ENCODE measurements around the gene CYP27A1.

DNA sequence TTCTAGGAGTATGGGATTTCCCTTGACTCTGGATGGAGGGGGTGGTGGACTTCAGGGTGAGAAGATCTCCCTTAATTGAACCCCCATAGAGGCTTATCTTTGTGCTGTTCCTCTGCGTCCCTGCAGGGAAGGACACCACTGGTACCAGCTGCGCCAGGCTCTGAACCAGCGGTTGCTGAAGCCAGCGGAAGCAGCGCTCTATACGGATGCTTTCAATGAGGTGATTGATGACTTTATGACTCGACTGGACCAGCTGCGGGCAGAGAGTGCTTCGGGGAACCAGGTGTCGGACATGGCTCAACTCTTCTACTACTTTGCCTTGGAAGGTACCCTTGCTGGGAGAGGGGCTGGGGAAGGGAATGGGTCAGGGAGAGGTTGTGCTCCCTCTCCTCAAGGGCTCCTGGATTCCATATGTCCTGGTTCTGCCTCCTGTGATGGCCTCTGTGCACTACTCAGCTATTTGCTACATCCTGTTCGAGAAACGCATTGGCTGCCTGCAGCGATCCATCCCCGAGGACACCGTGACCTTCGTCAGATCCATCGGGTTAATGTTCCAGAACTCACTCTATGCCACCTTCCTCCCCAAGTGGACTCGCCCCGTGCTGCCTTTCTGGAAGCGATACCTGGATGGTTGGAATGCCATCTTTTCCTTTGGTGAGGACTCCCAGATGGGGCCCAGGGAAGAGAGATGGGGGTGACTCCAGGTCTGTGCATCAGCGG, 30.3 kb downstream of the CYP27A1 start:
- TF ChIP-seq, protein P1, sequence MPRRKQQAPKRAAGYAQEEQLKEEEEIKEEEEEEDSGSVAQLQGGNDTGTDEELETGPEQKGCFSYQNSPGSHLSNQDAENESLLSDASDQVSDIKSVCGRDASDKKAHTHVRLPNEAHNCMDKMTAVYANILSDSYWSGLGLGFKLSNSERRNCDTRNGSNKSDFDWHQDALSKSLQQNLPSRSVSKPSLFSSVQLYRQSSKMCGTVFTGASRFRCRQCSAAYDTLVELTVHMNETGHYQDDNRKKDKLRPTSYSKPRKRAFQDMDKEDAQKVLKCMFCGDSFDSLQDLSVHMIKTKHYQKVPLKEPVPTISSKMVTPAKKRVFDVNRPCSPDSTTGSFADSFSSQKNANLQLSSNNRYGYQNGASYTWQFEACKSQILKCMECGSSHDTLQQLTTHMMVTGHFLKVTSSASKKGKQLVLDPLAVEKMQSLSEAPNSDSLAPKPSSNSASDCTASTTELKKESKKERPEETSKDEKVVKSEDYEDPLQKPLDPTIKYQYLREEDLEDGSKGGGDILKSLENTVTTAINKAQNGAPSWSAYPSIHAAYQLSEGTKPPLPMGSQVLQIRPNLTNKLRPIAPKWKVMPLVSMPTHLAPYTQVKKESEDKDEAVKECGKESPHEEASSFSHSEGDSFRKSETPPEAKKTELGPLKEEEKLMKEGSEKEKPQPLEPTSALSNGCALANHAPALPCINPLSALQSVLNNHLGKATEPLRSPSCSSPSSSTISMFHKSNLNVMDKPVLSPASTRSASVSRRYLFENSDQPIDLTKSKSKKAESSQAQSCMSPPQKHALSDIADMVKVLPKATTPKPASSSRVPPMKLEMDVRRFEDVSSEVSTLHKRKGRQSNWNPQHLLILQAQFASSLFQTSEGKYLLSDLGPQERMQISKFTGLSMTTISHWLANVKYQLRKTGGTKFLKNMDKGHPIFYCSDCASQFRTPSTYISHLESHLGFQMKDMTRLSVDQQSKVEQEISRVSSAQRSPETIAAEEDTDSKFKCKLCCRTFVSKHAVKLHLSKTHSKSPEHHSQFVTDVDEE (CRISPR knock-in tag; IDR thresholded peaks at IDR 0.05): no peak
- TF ChIP-seq PPARA (CRISPR knock-in tag; IDR thresholded peaks at IDR 0.05; ENCODE audit: borderline replicate concordance): no peak
- no peak for TF ChIP-seq ZFP3 (CRISPR knock-in tag; IDR thresholded peaks at IDR 0.05)
- TF ChIP-seq, protein P2, sequence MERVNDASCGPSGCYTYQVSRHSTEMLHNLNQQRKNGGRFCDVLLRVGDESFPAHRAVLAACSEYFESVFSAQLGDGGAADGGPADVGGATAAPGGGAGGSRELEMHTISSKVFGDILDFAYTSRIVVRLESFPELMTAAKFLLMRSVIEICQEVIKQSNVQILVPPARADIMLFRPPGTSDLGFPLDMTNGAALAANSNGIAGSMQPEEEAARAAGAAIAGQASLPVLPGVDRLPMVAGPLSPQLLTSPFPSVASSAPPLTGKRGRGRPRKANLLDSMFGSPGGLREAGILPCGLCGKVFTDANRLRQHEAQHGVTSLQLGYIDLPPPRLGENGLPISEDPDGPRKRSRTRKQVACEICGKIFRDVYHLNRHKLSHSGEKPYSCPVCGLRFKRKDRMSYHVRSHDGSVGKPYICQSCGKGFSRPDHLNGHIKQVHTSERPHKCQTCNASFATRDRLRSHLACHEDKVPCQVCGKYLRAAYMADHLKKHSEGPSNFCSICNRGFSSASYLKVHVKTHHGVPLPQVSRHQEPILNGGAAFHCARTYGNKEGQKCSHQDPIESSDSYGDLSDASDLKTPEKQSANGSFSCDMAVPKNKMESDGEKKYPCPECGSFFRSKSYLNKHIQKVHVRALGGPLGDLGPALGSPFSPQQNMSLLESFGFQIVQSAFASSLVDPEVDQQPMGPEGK (CRISPR knock-in tag; IDR thresholded peaks at IDR 0.05; ENCODE audit: borderline replicate concordance): no peak
- no peak for TF ChIP-seq ISL1 (CRISPR knock-in tag; IDR thresholded peaks at IDR 0.05)
- TF ChIP-seq GLIS3 (CRISPR knock-in tag; IDR thresholded peaks at IDR 0.05): no peak
- TF ChIP-seq SNAI2 (CRISPR knock-in tag; IDR thresholded peaks at IDR 0.05): no peak
- TF ChIP-seq CSDC2 (CRISPR knock-in tag; IDR thresholded peaks at IDR 0.05): no peak
- TF ChIP-seq, protein P3, sequence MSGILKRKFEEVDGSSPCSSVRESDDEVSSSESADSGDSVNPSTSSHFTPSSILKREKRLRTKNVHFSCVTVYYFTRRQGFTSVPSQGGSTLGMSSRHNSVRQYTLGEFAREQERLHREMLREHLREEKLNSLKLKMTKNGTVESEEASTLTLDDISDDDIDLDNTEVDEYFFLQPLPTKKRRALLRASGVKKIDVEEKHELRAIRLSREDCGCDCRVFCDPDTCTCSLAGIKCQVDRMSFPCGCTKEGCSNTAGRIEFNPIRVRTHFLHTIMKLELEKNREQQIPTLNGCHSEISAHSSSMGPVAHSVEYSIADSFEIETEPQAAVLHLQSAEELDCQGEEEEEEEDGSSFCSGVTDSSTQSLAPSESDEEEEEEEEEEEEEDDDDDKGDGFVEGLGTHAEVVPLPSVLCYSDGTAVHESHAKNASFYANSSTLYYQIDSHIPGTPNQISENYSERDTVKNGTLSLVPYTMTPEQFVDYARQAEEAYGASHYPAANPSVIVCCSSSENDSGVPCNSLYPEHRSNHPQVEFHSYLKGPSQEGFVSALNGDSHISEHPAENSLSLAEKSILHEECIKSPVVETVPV (CRISPR knock-in tag; IDR thresholded peaks at IDR 0.05): no peak
- TF ChIP-seq, protein P4, sequence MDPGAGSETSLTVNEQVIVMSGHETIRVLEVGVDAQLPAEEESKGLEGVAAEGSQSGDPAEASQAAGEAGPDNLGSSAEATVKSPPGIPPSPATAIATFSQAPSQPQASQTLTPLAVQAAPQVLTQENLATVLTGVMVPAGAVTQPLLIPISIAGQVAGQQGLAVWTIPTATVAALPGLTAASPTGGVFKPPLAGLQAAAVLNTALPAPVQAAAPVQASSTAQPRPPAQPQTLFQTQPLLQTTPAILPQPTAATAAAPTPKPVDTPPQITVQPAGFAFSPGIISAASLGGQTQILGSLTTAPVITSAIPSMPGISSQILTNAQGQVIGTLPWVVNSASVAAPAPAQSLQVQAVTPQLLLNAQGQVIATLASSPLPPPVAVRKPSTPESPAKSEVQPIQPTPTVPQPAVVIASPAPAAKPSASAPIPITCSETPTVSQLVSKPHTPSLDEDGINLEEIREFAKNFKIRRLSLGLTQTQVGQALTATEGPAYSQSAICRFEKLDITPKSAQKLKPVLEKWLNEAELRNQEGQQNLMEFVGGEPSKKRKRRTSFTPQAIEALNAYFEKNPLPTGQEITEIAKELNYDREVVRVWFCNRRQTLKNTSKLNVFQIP (CRISPR knock-in tag; IDR thresholded peaks at IDR 0.05; ENCODE audit: borderline replicate concordance, low read depth): no peak
- no peak for TF ChIP-seq TCF4 (CRISPR knock-in tag; IDR thresholded peaks at IDR 0.05; ENCODE audit: borderline replicate concordance)
- TF ChIP-seq, protein P5, sequence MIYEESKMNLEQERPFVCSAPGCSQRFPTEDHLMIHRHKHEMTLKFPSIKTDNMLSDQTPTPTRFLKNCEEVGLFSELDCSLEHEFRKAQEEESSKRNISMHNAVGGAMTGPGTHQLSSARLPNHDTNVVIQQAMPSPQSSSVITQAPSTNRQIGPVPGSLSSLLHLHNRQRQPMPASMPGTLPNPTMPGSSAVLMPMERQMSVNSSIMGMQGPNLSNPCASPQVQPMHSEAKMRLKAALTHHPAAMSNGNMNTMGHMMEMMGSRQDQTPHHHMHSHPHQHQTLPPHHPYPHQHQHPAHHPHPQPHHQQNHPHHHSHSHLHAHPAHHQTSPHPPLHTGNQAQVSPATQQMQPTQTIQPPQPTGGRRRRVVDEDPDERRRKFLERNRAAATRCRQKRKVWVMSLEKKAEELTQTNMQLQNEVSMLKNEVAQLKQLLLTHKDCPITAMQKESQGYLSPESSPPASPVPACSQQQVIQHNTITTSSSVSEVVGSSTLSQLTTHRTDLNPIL (CRISPR knock-in tag; IDR thresholded peaks at IDR 0.05; ENCODE audit: low read depth): no peak
- no peak for TF ChIP-seq ZFP30 (CRISPR knock-in tag; IDR thresholded peaks at IDR 0.05)
- no peak for TF ChIP-seq RARB (CRISPR knock-in tag; IDR thresholded peaks at IDR 0.05)

Measured in SK-N-SH treated with all-trans-retinoic acid at 6 μM for 48 hours (cell line).